GM19023 (cell line): Measurements from ENCODE around the gene SENP8.
"Not testable (repeated sequence)": the region's sequence is repeated elsewhere in the genome, so short reads cannot be mapped to it uniquely, and the experiment has no call there.

ENCODE experiments used
- ATAC-seq: cut with Tn5 transposase; IDR thresholded peaks from one replicate; pipeline ENCODE4 v1.9.1; 2021; ENCODE audit warnings: mild to moderate bottlenecking, moderate library complexity; ENCODE audit not compliant: unreplicated experiment

The SENP8 gene

GRCh38 chr15:72154316-72154715 is 36.1 kb downstream of the SENP8 start:
- no peak for ATAC-seq

- ATAC-seq = no peak
Measured at GRCh38 chr15:72155003-72155621, 36.9 kb downstream of the SENP8 start.

DNA sequence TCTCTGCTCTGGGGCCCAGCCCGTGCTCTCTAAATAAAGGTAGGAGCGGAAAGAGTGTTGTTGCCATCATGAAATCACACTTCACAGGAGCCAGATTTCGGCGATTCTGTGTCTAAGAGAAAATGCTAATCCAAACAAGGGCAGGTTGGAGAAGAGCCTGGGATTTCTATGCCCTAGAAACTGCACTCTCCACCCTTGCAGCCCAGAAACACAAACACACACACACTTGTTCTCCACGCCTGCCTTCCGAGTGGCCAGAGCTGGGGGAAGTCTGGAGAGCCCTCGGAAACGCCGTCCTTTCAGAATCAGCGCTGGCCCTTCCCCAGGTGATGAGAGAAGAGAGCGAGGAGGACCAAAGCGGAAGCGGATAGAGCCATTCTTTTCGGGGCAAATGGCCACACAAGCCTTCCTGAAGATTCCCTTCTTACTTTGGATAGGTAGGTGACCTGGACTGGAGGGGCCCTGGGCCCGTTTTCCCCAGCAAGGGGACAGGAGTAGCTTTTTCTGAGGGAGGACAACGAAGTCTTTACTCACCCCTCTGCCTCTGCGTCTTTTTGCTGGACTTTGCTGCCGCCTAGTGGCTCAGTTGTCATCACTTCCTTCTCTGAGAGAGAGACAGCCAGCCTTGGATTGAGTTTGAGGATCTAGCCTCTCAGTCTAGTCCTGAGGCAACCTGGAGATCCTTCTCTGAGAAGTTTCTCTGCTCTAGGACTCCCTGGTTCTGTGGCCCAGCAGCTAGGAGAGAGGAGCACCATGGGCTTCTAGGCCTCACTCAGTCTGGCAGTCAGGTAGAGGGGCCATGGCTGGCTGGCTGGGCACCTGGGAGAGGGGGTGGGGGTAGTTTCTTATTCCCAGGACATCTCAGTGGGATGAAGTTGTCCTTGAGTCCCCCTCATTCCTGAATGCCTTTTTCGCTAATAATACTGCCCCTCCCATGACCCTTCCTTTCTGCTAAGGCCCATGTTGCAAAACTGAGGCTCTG is 37.7 kb downstream of the SENP8 start:
- no peak for ATAC-seq

DNA sequence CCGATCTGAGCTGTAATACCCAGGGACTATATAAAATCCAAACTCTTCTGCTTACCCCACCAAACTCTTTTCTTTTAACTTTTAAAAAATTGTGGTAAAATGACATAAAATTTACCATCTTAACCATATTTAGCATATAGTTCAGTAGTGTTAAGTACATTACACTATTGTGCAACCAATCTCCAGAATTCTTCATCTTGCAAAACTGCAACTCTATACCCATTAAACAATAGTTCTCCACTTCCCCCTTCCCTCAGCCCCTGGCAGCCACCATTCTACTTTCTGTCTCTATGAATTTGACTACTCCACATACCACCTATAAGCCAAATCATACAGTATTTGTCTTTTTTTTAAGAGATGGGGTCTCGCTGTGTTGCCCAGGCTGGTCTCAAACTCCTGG is 38.7 kb downstream of the SENP8 start:
- ATAC-seq = no peak

GRCh38 chr15:72160696-72161245 is 42.6 kb downstream of the SENP8 start:
- ATAC-seq = no peak

GRCh38 chr15:72161361-72162132 is 43.3 kb downstream of the SENP8 start:
- ATAC-seq = no peak

- no peak for ATAC-seq
Measured at GRCh38 chr15:72162569-72162968, 44.4 kb downstream of the SENP8 start.

GRCh38 chr15:72163719-72164118 is 45.5 kb downstream of the SENP8 start:
- ATAC-seq = no peak

- ATAC-seq = no peak
Measured at GRCh38 chr15:72166716-72167417, 48.7 kb downstream of the SENP8 start.

- ATAC-seq = no peak
Measured at GRCh38 chr15:72167445-72167844, 49.2 kb downstream of the SENP8 start.

- ATAC-seq = no peak
Measured at GRCh38 chr15:72168131-72168807, 50.1 kb downstream of the SENP8 start.

DNA sequence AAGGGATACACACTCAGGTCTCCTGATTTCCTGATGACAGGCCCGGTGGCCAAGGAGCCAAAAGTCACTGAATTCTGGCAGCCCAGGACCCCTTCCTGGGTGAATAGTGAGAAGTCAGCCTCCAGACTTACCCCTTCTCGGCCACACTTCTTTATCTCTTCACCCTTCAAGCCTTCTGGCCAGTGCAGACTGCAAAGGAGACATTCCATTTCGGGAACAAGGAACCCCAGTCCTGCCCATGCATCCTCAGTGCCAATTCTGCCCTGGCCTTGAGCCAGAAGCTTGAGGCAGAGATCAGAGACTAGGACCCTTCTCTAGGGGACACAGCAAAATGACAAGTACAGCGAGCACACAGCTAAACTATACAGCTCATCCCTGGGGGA is 50.6 kb downstream of the SENP8 start:
- no peak for ATAC-seq

- ATAC-seq = no peak
Measured at GRCh38 chr15:72169236-72169920, 51.2 kb downstream of the SENP8 start.

DNA sequence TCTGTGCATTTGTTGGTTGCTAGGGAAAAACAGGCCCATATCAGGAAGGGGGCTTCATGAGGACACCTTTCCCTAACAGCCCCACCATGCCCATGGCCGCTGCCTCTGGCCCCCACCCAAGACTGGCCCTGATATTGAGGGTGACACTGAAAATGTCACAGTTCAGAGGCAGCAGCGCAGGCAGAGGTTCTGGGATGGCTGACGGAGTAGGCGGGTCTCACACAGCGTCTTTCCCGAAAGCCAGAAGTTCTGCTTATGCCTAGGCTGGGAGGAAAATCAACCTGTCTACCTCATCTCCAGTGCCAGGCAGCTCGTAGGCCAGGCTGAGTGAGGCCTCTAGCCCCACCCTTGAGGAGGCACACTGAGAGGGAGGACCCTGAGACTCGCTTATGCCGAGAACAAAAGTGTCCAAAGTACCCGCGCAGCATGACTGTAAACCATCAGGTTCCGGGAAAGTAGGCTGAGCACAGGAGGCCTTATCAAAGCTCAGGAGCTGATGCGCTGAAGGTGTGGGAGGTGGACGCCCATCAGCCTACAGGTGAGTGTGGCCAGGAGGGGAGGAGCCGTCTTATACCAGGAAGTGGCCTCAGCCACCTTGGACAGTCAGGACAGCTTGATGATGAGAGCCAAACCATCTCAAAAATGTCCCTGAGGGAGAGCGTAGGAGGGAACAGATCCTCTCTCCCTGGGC is 51.9 kb downstream of the SENP8 start:
- no peak for ATAC-seq

GRCh38 chr15:72170691-72171090 is 52.5 kb downstream of the SENP8 start:
- no peak for ATAC-seq

GRCh38 chr15:72171978-72172377 is 53.8 kb downstream of the SENP8 start:
- not testable (repeated sequence) for ATAC-seq

DNA sequence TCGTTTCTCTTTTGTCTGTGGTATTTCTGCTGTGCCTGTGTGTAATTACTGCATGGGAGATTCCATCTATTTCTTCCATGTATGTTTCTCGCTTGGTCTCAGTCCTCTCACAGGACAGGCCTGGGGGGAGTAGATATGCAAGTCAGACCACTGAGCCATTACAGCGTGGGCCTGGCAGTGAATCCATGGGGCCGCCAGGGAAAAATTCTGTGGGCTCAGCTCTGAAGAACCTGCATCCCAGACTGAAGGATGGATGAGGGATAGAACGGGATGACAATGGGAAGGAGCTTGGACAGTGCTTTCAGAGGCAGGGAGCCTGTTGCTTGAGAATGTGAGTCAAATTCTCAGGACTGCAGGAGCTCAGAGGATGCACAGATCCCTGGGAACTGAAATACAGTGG is 54.6 kb downstream of the SENP8 start:
- ATAC-seq = no peak

GRCh38 chr15:72173401-72173800 is 55.2 kb downstream of the SENP8 start:
- no peak for ATAC-seq
